ENCODE measurements around the gene KSR1. TPM values are rescaled to one million over a fixed set of nuclear protein-coding genes. Genes with fewer than 3 reads are reported as not detected.

The KSR1 gene
- total and polyA plus RNA-seq, 2 experiments from 2014 or later = 7.8 to 53.2 TPM

- H3F3A ChIP-seq (replicated peaks; ENCODE audit: low read depth) = no peaks in the 10 kb centered on the region
- no peaks in the 10 kb centered on the region for H3K36me3 ChIP-seq (ENCODE audit: insufficient read depth)
- no peaks in the 10 kb centered on the region for H3K9me2 ChIP-seq (ENCODE audit: insufficient read depth)
- H4K20me1 ChIP-seq (replicated peaks; ENCODE audit: insufficient read depth) = peaks cover 5% of the 10 kb centered on the region
- peaks cover 33% of the 10 kb centered on the region for H3K4me1 Mint-ChIP-seq
- no peak overlapping the region for H3K4me3 Mint-ChIP-seq
- H3K79me2 ChIP-seq (replicated peaks; ENCODE audit: insufficient read depth) = peaks cover 87% of the 10 kb centered on the region
- no peak overlapping the region for H3K4me2 ChIP-seq
- H3K27ac ChIP-seq (ENCODE audit: low read depth) = no peak overlapping the region
- H3K9me3 Mint-ChIP-seq = no peaks in the 10 kb centered on the region
- H2AFZ ChIP-seq = no peak overlapping the region
- no peaks in the 10 kb centered on the region; the same call in 2 of the 3 replicates for H3K36me3 Mint-ChIP-seq (ENCODE audit: low read depth)
- H3K4me3 ChIP-seq = no peak overlapping the region
- no peak for TF ChIP-seq REST (IDR thresholded peaks at IDR 0.05; ENCODE audit: unreplicated experiment)
- TF ChIP-seq ZNF462 (CRISPR knock-in tag; IDR thresholded peaks at IDR 0.05) = no peak
- no peak for TF ChIP-seq STAT1 (IDR thresholded peaks at IDR 0.05; ENCODE audit: unreplicated experiment)
- TF ChIP-seq ZNF114 (CRISPR knock-in tag; IDR thresholded peaks at IDR 0.05) = no peak
- TF ChIP-seq EZH2phosphoT487 (IDR thresholded peaks at IDR 0.05; ENCODE audit: unreplicated experiment) = no peak
- TF ChIP-seq CREB1 (CRISPR knock-in tag; IDR thresholded peaks at IDR 0.05; ENCODE audit: low read depth) = no peak
- no peak for TF ChIP-seq EZH2 (IDR thresholded peaks at IDR 0.05; ENCODE audit: low read depth, unreplicated experiment)
- TF ChIP-seq POLR2AphosphoS5 (IDR thresholded peaks at IDR 0.05; ENCODE audit: low read depth) = no peak
- no peak for TF ChIP-seq NANOG (IDR thresholded peaks at IDR 0.05; ENCODE audit: borderline replicate concordance)
- TF ChIP-seq ETS1 (IDR thresholded peaks at IDR 0.05) = no peak
- TF ChIP-seq JUNB (IDR thresholded peaks at IDR 0.05; ENCODE audit: unreplicated experiment) = no peak
- DNase-seq (ENCODE audit: low spot score) = no peak
- no peak for ATAC-seq
- H3K27ac Mint-ChIP-seq = no peak overlapping the region
- H3K27me3 ChIP-seq (ENCODE audit: insufficient read depth) = no peaks in the 10 kb centered on the region
- peaks cover 6% of the 10 kb centered on the region; the same call in 1 of the 2 replicates for H3K4me1 ChIP-seq (ENCODE audit: insufficient read depth)
- peaks cover 2% of the 10 kb centered on the region for H3K27me3 Mint-ChIP-seq (ENCODE audit: insufficient read depth, low read depth, poor library complexity)
Measured at GRCh38 chr17:27538156-27538955, 82.1 kb downstream of the KSR1 start.
